K562 (cell line): Measurements from ENCODE around the gene IGFALS. TPM values are rescaled to one million over a fixed set of nuclear protein-coding genes. Genes with fewer than 3 reads are reported as not detected.

Source experiments
- ATAC-seq: fragments of 200-7000 bp; cut with Tn5 transposase; 3 replicates; pipeline ENCODE4 v1.9.1; 2020; ENCODE audit warnings: moderate library complexity
- BruUV-seq: library from RNA; stranded (reverse); fragments of 400-500 nt; replicated peaks from 2 replicates; lab custom pipeline; 2021; lab: Mats Ljungman, UMichigan
- CTCF ChIA-PET: fragments of 300-600 bp; formaldehyde crosslinking; extraction: SDS; loops from one replicate; lab custom pipeline; 2021; ENCODE audit warnings: low intra/inter-chr PET ratio; lab: Yijun Ruan, JAX
- POLR2A ChIA-PET: fragments of 300-600, 350-650 bp; sonication (Branson Sonifier 250); formaldehyde crosslinking; extraction: SDS; loops from one replicate; lab custom pipeline; 2021; ENCODE audit warnings: antibody characterized with exemption, inconsistent platforms; lab: Yijun Ruan, JAX
- DNase-seq, 4 experiments: peaks; one replicate each; pipeline versions ENCODE4 v3.0.0 to v3.0.0-alpha.2; 2011 to 2018; ENCODE audit warnings: low spot score in 3 of 4, mixed read lengths in 3 of 4; ENCODE audit errors: extremely low read depth in 1 of 4
- FAIRE-seq: peaks from 2 replicates; lab custom pipeline; 2011; peaks lifted over from hg19 to GRCh38; lab: Jason Lieb, UNC
- H2AFZ ChIP-seq: 2 replicates; pipeline ENCODE4 v1.6.0; 2011; ENCODE audit warnings: low read depth, low read length, control low read depth, inconsistent platforms
- H3K27ac ChIP-seq: fragments of 200-600 bp; 3 replicates; pipeline ENCODE4 v1.8.0; 2011; ENCODE audit warnings: low read depth, mild to moderate bottlenecking, control low read depth, inconsistent platforms, low read length, moderate library complexity, mixed read lengths; ENCODE audit errors: extremely low read depth
- H3K27me3 ChIP-seq, 2 experiments: fragments of 300-600 bp in 1 of 2; 2 replicates in 1 of 2; 3 replicates in 1 of 2; pipeline versions ENCODE4 v1.6.0 to v1.8.0; 2011; ENCODE audit warnings: inconsistent platforms in 2 of 2, low read length in 2 of 2, mild to moderate bottlenecking in 1 of 2, mixed read lengths in 1 of 2, moderate library complexity in 1 of 2; ENCODE audit not compliant: control insufficient read depth in 2 of 2, insufficient read depth in 2 of 2
- H3K36me3 ChIP-seq: fragments of 300-600 bp; 3 replicates; pipeline ENCODE4 v1.8.0; 2011; ENCODE audit warnings: mild to moderate bottlenecking, low read length, inconsistent platforms; ENCODE audit not compliant: control insufficient read depth, insufficient read depth
- H3K4me1 ChIP-seq, 2 experiments: fragments of 200-600 bp in 1 of 2; replicated peaks in 1 of 2; 2 replicates in 1 of 2; 3 replicates in 1 of 2; pipeline versions ENCODE4 v1.5.1 to v1.8.0; 2011; ENCODE audit warnings: inconsistent platforms in 2 of 2, low read length in 2 of 2, mild to moderate bottlenecking in 1 of 2, mixed read lengths in 1 of 2, moderate library complexity in 1 of 2; ENCODE audit not compliant: control insufficient read depth in 2 of 2, insufficient read depth in 2 of 2
- H3K4me2 ChIP-seq: 2 replicates; pipeline ENCODE4 v1.6.1; 2011; ENCODE audit warnings: low read length, control low read depth, inconsistent platforms, mixed read lengths; ENCODE audit not compliant: insufficient read depth
- H3K4me3 ChIP-seq: fragments of 200-600 bp; sonication (generic), shearing (Covaris generic); 2 replicates; pipeline ENCODE4 v1.5.1; 2016; ENCODE audit warnings: control low read depth, inconsistent platforms
- H3K79me2 ChIP-seq: fragments of 200-600 bp; 3 replicates; pipeline ENCODE4 v1.8.0; 2011; ENCODE audit warnings: low read length, inconsistent platforms; ENCODE audit not compliant: control insufficient read depth, insufficient read depth
- H3K9ac ChIP-seq, 2 experiments: 2 replicates each; pipeline versions ENCODE4 v1.6.0 to v1.6.1; 2011; ENCODE audit warnings: low read depth in 2 of 2, low read length in 2 of 2, control low read depth in 1 of 2, inconsistent platforms in 1 of 2, mild to moderate bottlenecking in 1 of 2, mixed read lengths in 1 of 2; ENCODE audit not compliant: insufficient read depth in 1 of 2
- H3K9me1 ChIP-seq: one replicate; pipeline ENCODE4 v1.6.0; 2011; ENCODE audit warnings: inconsistent platforms, mild to moderate bottlenecking, low read length, moderate library complexity; ENCODE audit not compliant: control insufficient read depth, insufficient read depth
- H3K9me3 ChIP-seq: replicated peaks from 2 replicates; pipeline ENCODE4 v1.5.1; 2011; ENCODE audit warnings: low read depth, low read length, inconsistent platforms; ENCODE audit not compliant: control insufficient read depth, insufficient read depth
- H4K20me1 ChIP-seq: replicated peaks from 2 replicates; pipeline ENCODE4 v1.6.1; 2011; ENCODE audit warnings: low read length, inconsistent platforms, mixed read lengths; ENCODE audit not compliant: control insufficient read depth, insufficient read depth
- ASH1L ChIP-seq: fragments of 450-650 bp; IDR thresholded peaks from 2 replicates; pipeline ENCODE4 v1.6.1; 2018; ENCODE audit warnings: borderline replicate concordance, mild to moderate bottlenecking, low read depth; ENCODE audit not compliant: partially characterized antibody
- CAMTA2 ChIP-seq: fragments of 250-450 bp; sonication (Bioruptor Pico); conservative IDR thresholded peaks from 2 replicates; pipeline ENCODE4 v1.5.1; 2022
- EP300 ChIP-seq: IDR thresholded peaks from 2 replicates; pipeline ENCODE4 v1.6.1; 2012; ENCODE audit warnings: low read length, improper control_type of control experiment
- EP400 ChIP-seq: fragments of 450-650 bp; IDR thresholded peaks from 2 replicates; pipeline ENCODE4 v1.6.1; 2017; ENCODE audit warnings: antibody characterized with exemption, mild to moderate bottlenecking, moderate library complexity
- ESRRB ChIP-seq: fragments of 250-450 bp; sonication (Bioruptor Pico); IDR thresholded peaks from 2 replicates; pipeline ENCODE4 v1.5.0; 2020; ENCODE audit warnings: mild to moderate bottlenecking, moderate library complexity, borderline replicate concordance
- EZH2 ChIP-seq: IDR thresholded peaks from 2 replicates; pipeline ENCODE4 v1.6.1; 2012; ENCODE audit warnings: low read depth, mild to moderate bottlenecking, inconsistent platforms, low read length, borderline replicate concordance
- FUS ChIP-seq: fragments of 200-400 bp; formaldehyde crosslinking; optimal IDR thresholded peaks from 2 replicates; pipeline ENCODE3; 2017; ENCODE audit warnings: low read depth, low read length
- KAT8 ChIP-seq: fragments of 450-650 bp; IDR thresholded peaks from 2 replicates; pipeline ENCODE4 v1.6.1; 2016; ENCODE audit warnings: low read depth, mild to moderate bottlenecking
- MIER1 ChIP-seq: fragments of 450-650 bp; IDR thresholded peaks from 2 replicates; pipeline ENCODE4 v1.6.1; 2016; ENCODE audit warnings: antibody characterized with exemption, mild to moderate bottlenecking, low read depth
- MTA1 ChIP-seq: fragments of 450-650 bp; IDR thresholded peaks from 2 replicates; pipeline ENCODE4 v1.6.1; 2017; ENCODE audit warnings: borderline replicate concordance
- POLR2AphosphoS2 ChIP-seq: IDR thresholded peaks from 2 replicates; pipeline ENCODE4 v1.6.1; 2012; ENCODE audit warnings: low read length, improper control_type of control experiment
- PRDM10 ChIP-seq: fragments of 450-650 bp; IDR thresholded peaks from 2 replicates; pipeline ENCODE4 v1.6.1; 2018; ENCODE audit not compliant: partially characterized antibody
- RAD21 ChIP-seq, 2 experiments: fragments of 250-450 bp in 1 of 2; fragments of 450-650 bp in 1 of 2; sonication (Bioruptor Pico) in 1 of 2; formaldehyde crosslinking in 1 of 2; IDR thresholded peaks in 1 of 2; conservative IDR thresholded peaks in 1 of 2; 2 replicates each; pipeline versions ENCODE4 v1.4.0 to v1.8.0; 2020 to 2022; ENCODE audit warnings: mild to moderate bottlenecking in 2 of 2, moderate library complexity in 1 of 2
- RNF219 ChIP-seq: fragments of 250-450 bp; sonication (Bioruptor Pico); IDR thresholded peaks from 2 replicates; pipeline ENCODE4 v1.5.0; 2022; ENCODE audit warnings: mild to moderate bottlenecking
- TGIF2 ChIP-seq: sonication (generic); formaldehyde crosslinking; IDR thresholded peaks from 2 replicates; pipeline ENCODE4 v1.8.1; 2022; ENCODE audit warnings: mild to moderate bottlenecking, missing genetic modification reagents, moderate library complexity
- ZNF124 ChIP-seq: sonication (generic); formaldehyde crosslinking; IDR thresholded peaks from 2 replicates; pipeline ENCODE4 v1.8.1; 2022; ENCODE audit warnings: missing genetic modification reagents
- ZNF316 ChIP-seq: fragments of 450-650 bp; IDR thresholded peaks from 2 replicates; pipeline ENCODE4 v1.6.1; 2016
- ZNF41 ChIP-seq: fragments of 250-450 bp; sonication (Bioruptor Pico); conservative IDR thresholded peaks from 2 replicates; pipeline ENCODE4 v1.4.0; 2020; ENCODE audit warnings: mild to moderate bottlenecking
- ZNF785 ChIP-seq: fragments of 250-450 bp; sonication (Bioruptor Pico); IDR thresholded peaks from 2 replicates; pipeline ENCODE4 v1.4.0; 2020; ENCODE audit warnings: mild to moderate bottlenecking
- WGBS: fragments of 100-300 bp; shearing (Covaris generic); methylation state at CpG from one replicate; pipeline ENCODE4 v1.1.6; 2016; ENCODE audit warnings: low coverage, mixed read lengths; ENCODE audit not compliant: insufficient coverage; ENCODE audit errors: missing lambda C conversion rate; 5-methylcytosine and 5-hydroxymethylcytosine counted together
- in situ Hi-C: fragments of 300-500 bp; cut with MboI; formaldehyde crosslinking; loops from 4 replicates; pipeline ENCODE4 v1.15.0; 2018; ENCODE audit warnings: inconsistent platforms, mixed read lengths
- intact Hi-C: fragments of 100-400 bp; cut with micrococcal nuclease; formaldehyde crosslinking; loops from 2 replicates; pipeline ENCODE4 v1.14.2; 2022
- polyA plus RNA-seq, 8 experiments: library from polyadenylated mRNA; depleted of rRNA in 4 of 8; stranded (reverse) in 5 of 8; unstranded in 3 of 8; fragments of >200 nt; fragmentation: Nextera tagmentation in 2 of 8; fragmentation: Illumina TruSeq in 1 of 8; extraction: Ambion mirVana in 2 of 8; extraction: Trizol in 1 of 8; gene quantifications; 2 replicates each; pipeline versions ENCODE4 v1.2.1 to v1.2.3, GENCODE V29; 2011 to 2014; ENCODE audit warnings: inconsistent platforms in 1 of 8, missing spikeins in 1 of 8
- total RNA-seq, 7 experiments: library from RNA; depleted of rRNA in 6 of 7; stranded (reverse); fragments of >200 nt in 6 of 7; fragmentation: Illumina TruSeq in 2 of 7; extraction: Trizol in 2 of 7; gene quantifications; 2 replicates each; pipeline versions ENCODE4 v1.2.1 to v1.2.3, GENCODE V29; 2011 to 2021; ENCODE audit warnings: low replicate concordance in 1 of 7

IGFALS gene
- total and polyA plus RNA-seq, 9 of the 15 experiments (the other 6 are each of a cell fraction or from before 2014, with no cell fraction given), result not detected

GRCh38 chr16:1766701-1767100, 26.8 kb downstream of the IGFALS start:
- Histone ChIP-seq H4K20me1 (0 out of 2 replicates have a peak, but pooled peaks cover 4% of the 10 kb centered on the region), H3K9ac (no peak overlapping the region), H2AFZ (no peak overlapping the region), H3K27ac (no peak overlapping the region), H3K4me2 (no peak overlapping the region), H3K79me2 (peaks cover 18% of the 10 kb centered on the region), H3K27me3 (no peaks in the 10 kb centered on the region), H3K4me1 (peaks cover 17 to 95% of the 10 kb centered on the region in 2 experiments; a peak in 4 of 5 replicates), H3K4me3 (no peak overlapping the region), H3K36me3 (peaks cover 86% of the 10 kb centered on the region; the same call in 2 of the 3 replicates), H3K9me1 (no peaks in the 10 kb centered on the region), H3K9me3 (no peaks in the 10 kb centered on the region)
- FAIRE-seq (no peak), ATAC-seq (no peak), DNase-seq (no peak)
- intact Hi-C loops (no loop called here), in situ Hi-C loops (no loop called here)
- ChIA-PET CTCF (no interaction called here), POLR2A (interaction anchor here (0.7 kb wide), 1 partner anchor 14 kb away, joined by 3 read pairs; no protein-coding TSS in a partner anchor)
- BruUV-seq, result no TSS peak
- TF ChIP-seq POLR2AphosphoS2, result no peak
- no peak for TF ChIP-seq MIER1
- no peak for TF ChIP-seq MTA1
- TF ChIP-seq RAD21 (CRISPR knock-in tag; conservative IDR thresholded peaks at IDR 0.05 in 1 of 2, IDR thresholded peaks at IDR 0.05 in 1 of 2), result no peak
- TF ChIP-seq ZNF316, result no peak
- TF ChIP-seq PRDM10, result no peak
- no peak for TF ChIP-seq ZNF785 (CRISPR knock-in tag)
- TF ChIP-seq ZNF41, result no peak
- TF ChIP-seq EP400, result no peak
- no peak for TF ChIP-seq ASH1L
- no peak for TF ChIP-seq RNF219
- TF ChIP-seq TGIF2, result no peak
- no peak for TF ChIP-seq ESRRB (CRISPR knock-in tag)
- TF ChIP-seq KAT8, result no peak
- no peak for TF ChIP-seq EZH2
- TF ChIP-seq ZNF124 (CRISPR knock-in tag), result no peak
- TF ChIP-seq FUS, result no peak
- TF ChIP-seq EP300, result no peak
- no peak for TF ChIP-seq CAMTA2
- 83% methylated on average over 9 of the region's 18 CpGs for WGBS
